ENCODE data around the gene NXNL1. TPM values are rescaled to one million over a fixed set of nuclear protein-coding genes. Genes with fewer than 3 reads are reported as not detected.

The NXNL1 gene
- total RNA-seq, 3 donors from 2014 or later (not counting 1 experiment from before 2014, with no cell fraction given): not detected

DNA sequence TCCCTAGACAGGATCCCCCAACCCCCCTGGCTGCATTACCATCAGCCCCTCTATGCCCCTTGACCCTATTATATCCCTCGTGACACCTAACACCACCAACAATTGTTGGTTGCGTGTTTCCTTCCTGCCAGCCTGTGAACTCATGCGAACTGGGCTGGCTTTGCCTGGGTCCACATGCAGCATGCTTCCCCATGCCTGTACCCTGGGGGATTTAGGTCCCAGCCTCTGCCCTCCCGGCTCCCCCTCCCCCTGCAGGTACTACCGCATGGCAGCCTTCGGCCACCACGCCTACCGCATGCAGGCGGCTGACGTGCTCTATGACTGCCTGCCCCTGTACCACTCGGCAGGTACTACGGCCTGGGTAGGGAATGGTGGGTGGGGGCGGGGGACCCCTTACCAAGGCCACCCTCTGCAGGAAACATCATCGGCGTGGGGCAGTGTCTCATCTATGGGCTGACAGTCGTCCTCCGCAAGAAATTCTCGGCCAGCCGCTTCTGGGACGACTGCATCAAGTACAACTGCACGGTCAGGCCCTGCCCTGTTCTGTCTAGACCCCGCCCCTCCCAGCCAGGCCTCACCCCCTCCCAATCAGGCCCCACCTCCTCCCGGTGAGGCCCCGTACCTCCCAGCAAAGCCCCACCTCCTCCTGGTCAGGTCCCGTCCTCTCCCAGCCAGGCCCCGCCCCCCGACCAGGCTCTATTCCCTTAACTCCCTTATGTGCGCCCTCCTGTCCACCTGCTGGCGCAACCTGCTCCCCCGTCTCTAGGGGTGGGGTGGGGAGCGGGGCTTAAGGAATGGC is 28.1 kb upstream of the NXNL1 start:
- intact Hi-C loops (cut with micrococcal nuclease): loop anchor here (2.0 kb wide), 1 partner anchor 18 kb away; the partner anchor contains the start of gene SLC27A1
- peak; percentile 69 to 86 for DNase-seq
- Histone ChIP-seq H3K9me3 (ENCODE audit: control insufficient read depth, insufficient read depth, low read length) (no peaks in the 10 kb centered on the region), H3K27ac (ENCODE audit: low read length) (peak overlapping the region; percentile 71), H3K4me3 (ENCODE audit: low read length) (peak overlapping the region; percentile 35), H3K27me3 (ENCODE audit: control insufficient read depth, insufficient read depth, low read length) (no peaks in the 10 kb centered on the region), H3K4me1 (ENCODE audit: control insufficient read depth, insufficient read depth, low read length) (peaks cover 42% of the 10 kb centered on the region), H3K36me3 (ENCODE audit: control insufficient read depth, insufficient read depth, low read length) (no peaks in the 10 kb centered on the region)
- 27% methylated on average over 27 of the region's 31 CpGs for WGBS (ENCODE audit: insufficient coverage)
- peaks cover 21 to 39% of the 10 kb centered on the region in 2 donors for H3K4me1 Mint-ChIP-seq
- H3K4me3 Mint-ChIP-seq: peak overlapping the region; percentile 89
- no peaks in the 10 kb centered on the region for H3K9me3 Mint-ChIP-seq
- TF ChIP-seq CTCF (IDR thresholded peaks at IDR 0.05): no peak
- ATAC-seq: peak; percentile 86 to 91 (median 87)
- no peaks in the 10 kb centered on the region for H3K36me3 Mint-ChIP-seq
- H3K27ac Mint-ChIP-seq: peak overlapping the region; percentile 92 to 94
- H3K27me3 Mint-ChIP-seq (ENCODE audit: low read depth in 2 of 2): no peaks in the 10 kb centered on the region

GRCh38 chr19:17487284-17488121 is 26.8 kb upstream of the NXNL1 start:
- no peaks in the 10 kb centered on the region for H3K27me3 ChIP-seq (ENCODE audit: control insufficient read depth, insufficient read depth, low read length)
- WGBS (ENCODE audit: insufficient coverage): 77% methylated on average over 17 of the region's 18 CpGs
- ATAC-seq (no peak), DNase-seq (no peak)
- intact Hi-C loops (cut with micrococcal nuclease): loop anchor here (2.0 kb wide), 1 partner anchor 17 kb away; the partner anchor contains the start of gene SLC27A1
- H3K9me3 ChIP-seq (ENCODE audit: control insufficient read depth, insufficient read depth, low read length): no peaks in the 10 kb centered on the region
- H3K36me3 ChIP-seq (ENCODE audit: control insufficient read depth, insufficient read depth, low read length): no peaks in the 10 kb centered on the region
- Mint-ChIP-seq H3K4me1 (peaks cover 27 to 46% of the 10 kb centered on the region in 2 donors), H3K27me3 (ENCODE audit: low read depth in 2 of 2) (no peaks in the 10 kb centered on the region), H3K4me3 (peak overlapping the region; percentile 89), H3K27ac (peak overlapping the region; percentile 92 to 94), H3K9me3 (no peaks in the 10 kb centered on the region), H3K36me3 (no peaks in the 10 kb centered on the region)
- H3K4me3 ChIP-seq (ENCODE audit: low read length): no peak overlapping the region
- peak overlapping the region; percentile 71 for H3K27ac ChIP-seq (ENCODE audit: low read length)
- H3K4me1 ChIP-seq (ENCODE audit: control insufficient read depth, insufficient read depth, low read length): peaks cover 42% of the 10 kb centered on the region
- no peak for TF ChIP-seq CTCF (IDR thresholded peaks at IDR 0.05)

DNA sequence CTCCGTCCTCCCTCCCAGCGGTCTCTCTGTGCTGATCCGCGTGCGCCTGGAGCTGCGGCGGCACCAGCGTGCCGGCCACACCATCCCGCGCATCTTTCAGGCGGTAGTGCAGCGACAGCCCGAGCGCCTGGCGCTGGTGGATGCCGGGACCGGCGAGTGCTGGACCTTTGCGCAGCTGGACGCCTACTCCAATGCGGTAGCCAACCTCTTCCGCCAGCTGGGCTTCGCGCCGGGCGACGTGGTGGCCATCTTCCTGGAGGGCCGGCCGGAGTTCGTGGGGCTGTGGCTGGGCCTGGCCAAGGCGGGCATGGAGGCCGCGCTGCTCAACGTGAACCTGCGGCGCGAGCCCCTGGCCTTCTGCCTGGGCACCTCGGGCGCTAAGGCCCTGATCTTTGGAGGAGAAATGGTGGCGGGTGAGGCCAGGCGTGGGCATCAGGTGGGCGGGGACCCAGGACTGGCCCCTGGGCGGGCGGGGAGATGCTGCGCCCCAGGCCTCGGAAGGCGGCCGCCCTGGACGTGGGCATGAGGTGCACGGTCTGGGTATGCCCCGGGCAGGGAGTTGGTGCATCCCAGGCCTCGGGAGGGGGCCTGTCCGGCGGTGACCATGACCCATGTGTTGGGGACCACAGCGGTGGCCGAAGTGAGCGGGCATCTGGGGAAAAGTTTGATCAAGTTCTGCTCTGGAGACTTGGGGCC is 26.0 kb upstream of the NXNL1 start:
- ATAC-seq: no peak
- Mint-ChIP-seq H3K4me1 (peaks cover 27 to 46% of the 10 kb centered on the region in 2 donors), H3K9me3 (no peaks in the 10 kb centered on the region), H3K27ac (no peak overlapping the region), H3K36me3 (no peaks in the 10 kb centered on the region), H3K27me3 (ENCODE audit: low read depth in 2 of 2) (no peaks in the 10 kb centered on the region), H3K4me3 (no peak overlapping the region)
- H3K4me1 ChIP-seq (ENCODE audit: control insufficient read depth, insufficient read depth, low read length): peaks cover 42% of the 10 kb centered on the region
- no peaks in the 10 kb centered on the region for H3K27me3 ChIP-seq (ENCODE audit: control insufficient read depth, insufficient read depth, low read length)
- no peak overlapping the region for H3K4me3 ChIP-seq (ENCODE audit: low read length)
- TF ChIP-seq CTCF (IDR thresholded peaks at IDR 0.05): no peak
- H3K36me3 ChIP-seq (ENCODE audit: control insufficient read depth, insufficient read depth, low read length): no peaks in the 10 kb centered on the region
- intact Hi-C loops (cut with micrococcal nuclease): no loop called here
- H3K27ac ChIP-seq (ENCODE audit: low read length): no peak overlapping the region
- 97% methylated on average over 58 of the region's 58 CpGs for WGBS (ENCODE audit: insufficient coverage)
- no peak for DNase-seq
- H3K9me3 ChIP-seq (ENCODE audit: control insufficient read depth, insufficient read depth, low read length): no peaks in the 10 kb centered on the region

Measured in natural killer cell (primary cell).